Measurements from ENCODE around the gene PAM. TPM values are rescaled to one million over a fixed set of nuclear protein-coding genes. Genes with fewer than 3 reads are reported as not detected.

Gene PAM
- total RNA-seq, 1 experiment from 2014 or later = 257 TPM

- Histone ChIP-seq H3K36me3 (ENCODE audit: control insufficient read depth in 1 of 2, insufficient read depth in 2 of 2, low read length in 2 of 2) (no peaks in the 10 kb centered on the region), H3K4me3 (replicated peaks in 1 of 2; ENCODE audit: low read depth in 1 of 2, low read length in 2 of 2) (no peak overlapping the region), H3K27me3 (ENCODE audit: insufficient read depth, low read length) (no peaks in the 10 kb centered on the region), H2AFZ (ENCODE audit: low read depth, low read length, poor library complexity, severe bottlenecking) (no peak overlapping the region), H3K27ac (ENCODE audit: low read depth, low read length) (no peak overlapping the region), H4K20me1 (ENCODE audit: insufficient read depth) (0 out of 2 replicates have a peak, but pooled peaks cover 4% of the 10 kb centered on the region), H3K9me3 (ENCODE audit: control insufficient read depth in 1 of 2, insufficient read depth in 1 of 2, low read depth in 1 of 2, low read length in 2 of 2) (no peaks in the 10 kb centered on the region), H3K9me2 (ENCODE audit: insufficient read depth) (no peaks in the 10 kb centered on the region), H3K4me1 (ENCODE audit: control insufficient read depth in 1 of 2, insufficient read depth in 2 of 2, low read length in 2 of 2) (peaks cover 26 to 43% of the 10 kb centered on the region in 2 experiments), H3K4me2 (ENCODE audit: low read length) (no peak overlapping the region), H3K9ac (ENCODE audit: low read length) (no peak overlapping the region), H3K79me2 (ENCODE audit: insufficient read depth, low read length) (peaks cover 69% of the 10 kb centered on the region)
- RAD21 ChIA-PET (ENCODE audit: low non-redundant PET in 1 of 2, low total read pairs in 2 of 2, uncharacterized antibody in 2 of 2, unreplicated experiment in 2 of 2) = no interaction called here
- DNase-seq (ENCODE audit: low read depth, low spot score) (no peak), ATAC-seq (no peak)
- BruUV-seq (replicated peaks) = no TSS peak
- CTCF ChIA-PET = interaction anchor here (1.4 kb wide), 1 partner anchor 16 kb away, joined by 6 read pairs; no protein-coding TSS in a partner anchor
- TF ChIP-seq EGR1 (IDR thresholded peaks at IDR 0.05; ENCODE audit: low read depth) (no peak), TCF7L2 (IDR thresholded peaks at IDR 0.05; ENCODE audit: borderline replicate concordance, extremely low read depth, insufficient read depth, insufficient read length) (peak; percentile 33)
- intact Hi-C loops (cut with micrococcal nuclease) = loop anchor here (10.0 kb wide), 1 partner anchor 213 kb away; no protein-coding TSS in a partner anchor
- POLR2A ChIA-PET = no interaction called here
Observed at GRCh38 chr5:102798104-102798785, 43.1 kb downstream of the PAM start.

- no peak overlapping the region for H3K4me3 ChIP-seq (replicated peaks in 1 of 2; ENCODE audit: low read depth in 1 of 2, low read length in 2 of 2)
- ATAC-seq (no peak), DNase-seq (ENCODE audit: low read depth, low spot score) (no peak)
- ChIA-PET RAD21 (ENCODE audit: low non-redundant PET in 1 of 2, low total read pairs in 2 of 2, uncharacterized antibody in 2 of 2, unreplicated experiment in 2 of 2) (no interaction called here), CTCF (no interaction called here), POLR2A (no interaction called here)
- peaks cover 25 to 41% of the 10 kb centered on the region in 2 experiments for H3K4me1 ChIP-seq (ENCODE audit: control insufficient read depth in 1 of 2, insufficient read depth in 2 of 2, low read length in 2 of 2)
- no peak overlapping the region for H3K4me2 ChIP-seq (ENCODE audit: low read length)
- intact Hi-C loops (cut with micrococcal nuclease) = loop anchor here (10.0 kb wide), 1 partner anchor 214 kb away; no protein-coding TSS in a partner anchor
- no peaks in the 10 kb centered on the region for H3K27me3 ChIP-seq (ENCODE audit: insufficient read depth, low read length)
- no peak overlapping the region for H3K27ac ChIP-seq (ENCODE audit: low read depth, low read length)
- no peaks in the 10 kb centered on the region for H3K9me2 ChIP-seq (ENCODE audit: insufficient read depth)
- TF ChIP-seq TCF7L2 (IDR thresholded peaks at IDR 0.05; ENCODE audit: borderline replicate concordance, extremely low read depth, insufficient read depth, insufficient read length) = peak; percentile 46
- TF ChIP-seq ZBTB33 (IDR thresholded peaks at IDR 0.05; ENCODE audit: extremely low read depth, insufficient replicate concordance, low read length) = no peak
- H3K79me2 ChIP-seq (ENCODE audit: insufficient read depth, low read length) = peaks cover 75% of the 10 kb centered on the region
- H3K9ac ChIP-seq (ENCODE audit: low read length) = no peak overlapping the region
- no peak overlapping the region for H2AFZ ChIP-seq (ENCODE audit: low read depth, low read length, poor library complexity, severe bottlenecking)
- no peaks in the 10 kb centered on the region for H3K9me3 ChIP-seq (ENCODE audit: control insufficient read depth in 1 of 2, insufficient read depth in 1 of 2, low read depth in 1 of 2, low read length in 2 of 2)
- H3K36me3 ChIP-seq (ENCODE audit: control insufficient read depth in 1 of 2, insufficient read depth in 2 of 2, low read length in 2 of 2) = no peaks in the 10 kb centered on the region
- 0 out of 2 replicates have a peak, but pooled peaks cover 4% of the 10 kb centered on the region for H4K20me1 ChIP-seq (ENCODE audit: insufficient read depth)
- BruUV-seq (replicated peaks) = no TSS peak
Observed at GRCh38 chr5:102799017-102799416, 43.9 kb downstream of the PAM start.
